H9 (cell line): ENCODE data around the gene BPIFB4. TPM values are rescaled to one million over a fixed set of nuclear protein-coding genes. Genes with fewer than 3 reads are reported as not detected.

Experiments
- DNase-seq: peaks from one replicate; pipeline ENCODE4 v3.0.0-alpha.2; 2017
- H2AFZ ChIP-seq: one replicate; pipeline ENCODE4 v1.6.1; 2013; ENCODE audit warnings: mild to moderate bottlenecking, low read length, control low read depth, moderate library complexity
- H2AK5ac ChIP-seq: 2 replicates; pipeline ENCODE4 v1.6.1; 2013; ENCODE audit warnings: low read length, control low read depth, mixed read lengths; ENCODE audit not compliant: insufficient read length
- H2BK120ac ChIP-seq: one replicate; pipeline ENCODE4 v1.6.1; 2013; ENCODE audit warnings: low read depth, mild to moderate bottlenecking, low read length, control low read depth, inconsistent platforms; ENCODE audit not compliant: poor library complexity, severe bottlenecking
- H2BK12ac ChIP-seq: 2 replicates; pipeline ENCODE4 v1.6.1; 2013; ENCODE audit warnings: low read length, control low read depth, mixed read lengths, low read depth; ENCODE audit not compliant: insufficient read length
- H2BK15ac ChIP-seq: 2 replicates; pipeline ENCODE4 v1.6.1; 2013; ENCODE audit warnings: low read depth, low read length, control low read depth
- H2BK20ac ChIP-seq: one replicate; pipeline ENCODE4 v1.6.1; 2013; ENCODE audit warnings: low read depth, mild to moderate bottlenecking, low read length, control low read depth, inconsistent platforms; ENCODE audit not compliant: poor library complexity, severe bottlenecking
- H2BK5ac ChIP-seq: 2 replicates; pipeline ENCODE4 v1.6.1; 2013; ENCODE audit warnings: low read length, control low read depth, mixed read lengths; ENCODE audit not compliant: insufficient read length
- H3K14ac ChIP-seq: 2 replicates; pipeline ENCODE4 v1.6.1; 2013; ENCODE audit warnings: low read length, control low read depth; ENCODE audit not compliant: insufficient read depth
- H3K18ac ChIP-seq: 2 replicates; pipeline ENCODE4 v1.6.1; 2013; ENCODE audit warnings: low read depth, mild to moderate bottlenecking, mixed read lengths, low read length, control low read depth; ENCODE audit not compliant: insufficient read length
- H3K23ac ChIP-seq: 2 replicates; pipeline ENCODE4 v1.6.1; 2013; ENCODE audit warnings: low read length, control low read depth, mixed read lengths, low read depth; ENCODE audit not compliant: insufficient read length
- H3K23me2 ChIP-seq: 2 replicates; pipeline ENCODE4 v1.6.1; 2013; ENCODE audit warnings: low read depth, mild to moderate bottlenecking, mixed read lengths, low read length, control low read depth; ENCODE audit not compliant: insufficient read length, poor library complexity, severe bottlenecking
- H3K27ac ChIP-seq: 2 replicates; pipeline ENCODE4 v1.5.1; 2013; ENCODE audit warnings: low read length, control low read depth, mixed read lengths, low read depth; ENCODE audit not compliant: insufficient read length
- H3K27me3 ChIP-seq: 2 replicates; pipeline ENCODE4 v1.6.1; 2013; ENCODE audit warnings: low read length, control low read depth, inconsistent platforms; ENCODE audit not compliant: insufficient read depth
- H3K4ac ChIP-seq: 2 replicates; pipeline ENCODE4 v1.6.1; 2013; ENCODE audit warnings: low read depth, mild to moderate bottlenecking, control low read depth, inconsistent platforms, low read length, moderate library complexity
- H3K4me1 ChIP-seq: 2 replicates; pipeline ENCODE4 v1.6.1; 2013; ENCODE audit warnings: low read length, control low read depth, inconsistent platforms; ENCODE audit not compliant: insufficient read depth
- H3K4me2 ChIP-seq: 2 replicates; pipeline ENCODE4 v1.6.1; 2013; ENCODE audit warnings: low read length, control low read depth, mixed read lengths; ENCODE audit not compliant: insufficient read length, insufficient read depth
- H3K56ac ChIP-seq: 2 replicates; pipeline ENCODE4 v1.6.1; 2013; ENCODE audit warnings: low read depth, mild to moderate bottlenecking, mixed read lengths, low read length, control low read depth; ENCODE audit not compliant: insufficient read length
- H3K79me1 ChIP-seq: 2 replicates; pipeline ENCODE4 v1.6.1; 2013; ENCODE audit warnings: low read depth, mild to moderate bottlenecking, moderate library complexity, low read length, control low read depth, inconsistent platforms; ENCODE audit not compliant: insufficient read depth, poor library complexity, severe bottlenecking
- H3K79me2 ChIP-seq: 2 replicates; pipeline ENCODE4 v1.6.1; 2013; ENCODE audit warnings: low read length, control low read depth, inconsistent platforms; ENCODE audit not compliant: insufficient read depth
- H3K9ac ChIP-seq: 2 replicates; pipeline ENCODE4 v1.6.1; 2013; ENCODE audit warnings: low read length, control low read depth, mixed read lengths; ENCODE audit not compliant: insufficient read length; ENCODE audit errors: extremely low read depth
- H3K9me3 ChIP-seq: one replicate; pipeline ENCODE4 v1.6.1; 2013; ENCODE audit warnings: low read depth, low read length, inconsistent platforms; ENCODE audit not compliant: control insufficient read depth
- H3T11ph ChIP-seq: one replicate; pipeline ENCODE4 v1.6.1; 2013; ENCODE audit warnings: mild to moderate bottlenecking, low read length, control low read depth, inconsistent platforms
- H4K20me1 ChIP-seq: one replicate; pipeline ENCODE4 v1.6.1; 2013; ENCODE audit not compliant: control insufficient read depth, insufficient read length, insufficient read depth
- H4K5ac ChIP-seq: 2 replicates; pipeline ENCODE4 v1.6.1; 2013; ENCODE audit warnings: low read depth, mild to moderate bottlenecking, mixed read lengths, low read length, control low read depth; ENCODE audit not compliant: insufficient read length
- H4K8ac ChIP-seq: replicated peaks from 2 replicates; pipeline ENCODE4 v1.6.1; 2013; ENCODE audit warnings: low read length, control low read depth, mixed read lengths, low read depth; ENCODE audit not compliant: insufficient read length
- H4K91ac ChIP-seq: 2 replicates; pipeline ENCODE4 v1.6.1; 2013; ENCODE audit warnings: low read depth, mild to moderate bottlenecking, moderate library complexity, mixed read lengths, low read length, control low read depth; ENCODE audit not compliant: insufficient read length
- H3K27ac Mint-ChIP-seq, 3 experiments: 2 replicates in 2 of 3; 3 replicates in 1 of 3; pipeline ENCODE4 v1.8.0; 2020 to 2021; ENCODE audit warnings: mixed read lengths in 3 of 3, mild to moderate bottlenecking in 1 of 3, moderate library complexity in 1 of 3
- H3K27me3 Mint-ChIP-seq: 2 replicates; pipeline ENCODE4 v1.8.0; 2021; ENCODE audit warnings: low read depth, mild to moderate bottlenecking, moderate library complexity, mixed read lengths
- H3K36me3 Mint-ChIP-seq, 3 experiments: 2 replicates in 2 of 3; 3 replicates in 1 of 3; pipeline ENCODE4 v1.8.0; 2020 to 2021; ENCODE audit warnings: low read depth in 3 of 3, mixed read lengths in 3 of 3; ENCODE audit not compliant: insufficient read depth in 1 of 3
- H3K4me1 Mint-ChIP-seq, 2 experiments: 2 replicates each; pipeline ENCODE4 v1.8.0; 2020; ENCODE audit warnings: mixed read lengths in 2 of 2
- H3K4me3 Mint-ChIP-seq, 2 experiments: 2 replicates in 1 of 2; 3 replicates in 1 of 2; pipeline ENCODE4 v1.8.0; 2020 to 2021; ENCODE audit warnings: mild to moderate bottlenecking in 2 of 2, mixed read lengths in 2 of 2, moderate library complexity in 1 of 2
- H3K9me3 Mint-ChIP-seq, 2 experiments: 2 replicates in 1 of 2; 3 replicates in 1 of 2; pipeline ENCODE4 v1.8.0; 2020; ENCODE audit warnings: mild to moderate bottlenecking in 2 of 2, mixed read lengths in 2 of 2, moderate library complexity in 1 of 2
- WGBS: extraction: QIAGEN DNeasy Blood & Tissue Kit; methylation state at CpG from one replicate; pipeline ENCODE4 v1.1.7; 2013; ENCODE audit warnings: missing lambda C conversion rate, low lambda C conversion rate, mixed read lengths; ENCODE audit not compliant: insufficient read length; ENCODE audit errors: extremely low coverage; 5-methylcytosine and 5-hydroxymethylcytosine counted together
- total RNA-seq: library from RNA; stranded (reverse); gene quantifications from 2 replicates; pipeline ENCODE4 v1.2.1, GENCODE V29; 2021
- TF ChIP-seq, protein P1 (sequence below): fragments of 200-600 bp; sonication (generic); conservative IDR thresholded peaks from 3 replicates; pipeline ENCODE4 v1.8.0; 2021; ENCODE audit warnings: antibody characterized with exemption, mild to moderate bottlenecking

Gene BPIFB4
- total RNA-seq, 1 experiment from 2014 or later = not detected

DNA sequence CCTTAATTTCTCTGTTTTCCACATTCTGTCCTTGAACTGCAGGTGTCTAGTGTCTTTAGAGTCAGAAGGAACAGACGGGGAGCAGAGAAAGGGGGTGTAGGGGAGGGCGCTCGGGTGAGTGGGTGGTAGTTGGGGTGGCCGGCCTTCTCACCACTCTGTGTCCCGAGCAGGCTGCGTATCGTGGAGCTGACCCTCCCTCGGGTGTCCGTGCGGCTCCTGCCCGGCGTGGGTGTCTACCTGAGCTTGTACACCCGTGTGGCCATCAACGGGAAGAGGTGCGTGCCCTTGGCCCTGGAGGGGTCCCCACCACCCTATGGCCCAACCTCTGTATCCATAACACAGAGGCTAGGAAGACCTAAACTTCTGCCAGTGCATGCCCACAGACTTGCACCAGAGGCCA, 5.3 kb downstream of the BPIFB4 start:
- H4K20me1 ChIP-seq = no peaks in the 10 kb centered on the region
- no peaks in the 10 kb centered on the region for H3K23me2 ChIP-seq
- no peak overlapping the region for H2BK5ac ChIP-seq
- H3K4me1 ChIP-seq = no peaks in the 10 kb centered on the region
- H3K23ac ChIP-seq = no peak overlapping the region
- H3K27me3 ChIP-seq = no peaks in the 10 kb centered on the region
- no peaks in the 10 kb centered on the region for H3K79me1 ChIP-seq
- no peaks in the 10 kb centered on the region for H3K9me3 Mint-ChIP-seq
- H3K27ac ChIP-seq = no peak overlapping the region
- TF ChIP-seq, protein P1, sequence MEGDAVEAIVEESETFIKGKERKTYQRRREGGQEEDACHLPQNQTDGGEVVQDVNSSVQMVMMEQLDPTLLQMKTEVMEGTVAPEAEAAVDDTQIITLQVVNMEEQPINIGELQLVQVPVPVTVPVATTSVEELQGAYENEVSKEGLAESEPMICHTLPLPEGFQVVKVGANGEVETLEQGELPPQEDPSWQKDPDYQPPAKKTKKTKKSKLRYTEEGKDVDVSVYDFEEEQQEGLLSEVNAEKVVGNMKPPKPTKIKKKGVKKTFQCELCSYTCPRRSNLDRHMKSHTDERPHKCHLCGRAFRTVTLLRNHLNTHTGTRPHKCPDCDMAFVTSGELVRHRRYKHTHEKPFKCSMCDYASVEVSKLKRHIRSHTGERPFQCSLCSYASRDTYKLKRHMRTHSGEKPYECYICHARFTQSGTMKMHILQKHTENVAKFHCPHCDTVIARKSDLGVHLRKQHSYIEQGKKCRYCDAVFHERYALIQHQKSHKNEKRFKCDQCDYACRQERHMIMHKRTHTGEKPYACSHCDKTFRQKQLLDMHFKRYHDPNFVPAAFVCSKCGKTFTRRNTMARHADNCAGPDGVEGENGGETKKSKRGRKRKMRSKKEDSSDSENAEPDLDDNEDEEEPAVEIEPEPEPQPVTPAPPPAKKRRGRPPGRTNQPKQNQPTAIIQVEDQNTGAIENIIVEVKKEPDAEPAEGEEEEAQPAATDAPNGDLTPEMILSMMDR = no peak
- no peak overlapping the region for H2BK120ac ChIP-seq
- H2BK15ac ChIP-seq = no peak overlapping the region
- no peak overlapping the region for H3K18ac ChIP-seq
- no peaks in the 10 kb centered on the region for H3K4me1 Mint-ChIP-seq
- H3K4me3 Mint-ChIP-seq = no peak overlapping the region
- H3K27me3 Mint-ChIP-seq = peaks cover 12% of the 10 kb centered on the region
- H3K9ac ChIP-seq = no peak overlapping the region
- H3K79me2 ChIP-seq = no peaks in the 10 kb centered on the region
- no peak overlapping the region for H3K27ac Mint-ChIP-seq
- H2BK12ac ChIP-seq = no peak overlapping the region
- H2AK5ac ChIP-seq = no peak overlapping the region
- DNase-seq = no peak
- no peaks in the 10 kb centered on the region for H3K9me3 ChIP-seq
- no peak overlapping the region for H2AFZ ChIP-seq
- H4K91ac ChIP-seq = no peak overlapping the region
- no peak overlapping the region for H4K8ac ChIP-seq
- no peak overlapping the region for H3K14ac ChIP-seq
- H3K56ac ChIP-seq = no peak overlapping the region
- no CpG with 5 or more reads among the region's 15 CpGs for WGBS
- no peak overlapping the region for H3T11ph ChIP-seq
- no peak overlapping the region for H4K5ac ChIP-seq
- no peaks in the 10 kb centered on the region for H3K36me3 Mint-ChIP-seq
- H3K4me2 ChIP-seq = no peak overlapping the region
- H2BK20ac ChIP-seq = no peak overlapping the region
- H3K4ac ChIP-seq = no peak overlapping the region
